AG09309 (cell line): Measurements from ENCODE around the gene TXNIP.

Experiments used
- DNase-seq: peaks from one replicate; pipeline ENCODE4 v3.0.0-alpha.2; 2010; ENCODE audit warnings: low read depth
- H3K4me3 ChIP-seq: 2 replicates; pipeline ENCODE4 v1.5.1; 2011; ENCODE audit warnings: mild to moderate bottlenecking, low read depth, low read length, moderate library complexity; ENCODE audit not compliant: control insufficient read depth
- CTCF ChIP-seq: IDR thresholded peaks from 2 replicates; pipeline ENCODE4 v1.5.1; 2011; ENCODE audit warnings: mild to moderate bottlenecking, low read depth, low read length, inconsistent platforms; ENCODE audit not compliant: insufficient read depth, control insufficient read depth; ENCODE audit errors: missing control alignments

Gene TXNIP

GRCh38 chr1:145978854-145979745 is 17.3 kb downstream of the TXNIP start:
- peak overlapping the region; percentile 7 for H3K4me3 ChIP-seq
- DNase-seq: peak; percentile 100
- TF ChIP-seq CTCF: peak; percentile 23

GRCh38 chr1:145978471-145978853 is 17.9 kb downstream of the TXNIP start:
- no peak for DNase-seq
- no peak overlapping the region; the same call in 1 of the 2 replicates for H3K4me3 ChIP-seq
- no peak for TF ChIP-seq CTCF

- H3K4me3 ChIP-seq: no peak overlapping the region
- peak; percentile 62 for DNase-seq
- peak; percentile 82 for TF ChIP-seq CTCF
Observed at GRCh38 chr1:145977486-145978470, 18.6 kb downstream of the TXNIP start.

GRCh38 chr1:145977016-145977415 is 19.4 kb downstream of the TXNIP start:
- no peak for DNase-seq
- H3K4me3 ChIP-seq: no peak overlapping the region
- TF ChIP-seq CTCF: no peak

- no peak for TF ChIP-seq CTCF
- no peak overlapping the region for H3K4me3 ChIP-seq
- no peak for DNase-seq
Observed at GRCh38 chr1:145975216-145975615, 21.2 kb downstream of the TXNIP start.

GRCh38 chr1:145974721-145975120 is 21.7 kb downstream of the TXNIP start:
- no peak for TF ChIP-seq CTCF
- H3K4me3 ChIP-seq: no peak overlapping the region
- no peak for DNase-seq
